Measurements from ENCODE around the gene NCOR2.

NCOR2 gene

GRCh38 chr12:124603100-124603541 is 35.7 kb upstream of the NCOR2 start:
- H4K20me1 ChIP-seq, result no peaks in the 10 kb centered on the region
- peaks cover 8% of the 10 kb centered on the region for H3K9me3 ChIP-seq
- H3K9ac ChIP-seq, result 0 out of 2 replicates have a peak overlapping the region, but pooled peaks have one; percentile 5
- H3K27me3 ChIP-seq, result no peaks in the 10 kb centered on the region
- H3K4me2 ChIP-seq, result peak overlapping the region; percentile 57
- no peak overlapping the region for H3K27ac ChIP-seq
- no peak overlapping the region for H3K4me3 ChIP-seq
- peaks cover 49% of the 10 kb centered on the region for H3K4me1 ChIP-seq
- H3K36me3 ChIP-seq, result no peaks in the 10 kb centered on the region
- no peak for TF ChIP-seq Cebpa-rat (IDR thresholded peaks at IDR 0.05)

GRCh38 chr12:124601706-124602105 is 34.3 kb upstream of the NCOR2 start:
- Histone ChIP-seq H3K27ac (no peak overlapping the region), H3K9me3 (peaks cover 8% of the 10 kb centered on the region), H4K20me1 (no peaks in the 10 kb centered on the region), H3K4me3 (no peak overlapping the region), H3K4me2 (no peak overlapping the region), H3K4me1 (peaks cover 40% of the 10 kb centered on the region), H3K27me3 (no peaks in the 10 kb centered on the region), H3K36me3 (no peaks in the 10 kb centered on the region), H3K9ac (no peak overlapping the region)
- TF ChIP-seq Cebpa-rat (IDR thresholded peaks at IDR 0.05), result no peak

GRCh38 chr12:124599074-124599999 is 31.9 kb upstream of the NCOR2 start:
- peaks cover 26% of the 10 kb centered on the region for H3K4me1 ChIP-seq
- H4K20me1 ChIP-seq, result no peaks in the 10 kb centered on the region
- H3K4me2 ChIP-seq, result no peak overlapping the region
- peaks cover 8% of the 10 kb centered on the region for H3K9me3 ChIP-seq
- no peaks in the 10 kb centered on the region for H3K36me3 ChIP-seq
- TF ChIP-seq Cebpa-rat (IDR thresholded peaks at IDR 0.05), result no peak
- H3K4me3 ChIP-seq, result no peak overlapping the region
- H3K27ac ChIP-seq, result no peak overlapping the region
- H3K9ac ChIP-seq, result no peak overlapping the region
- H3K27me3 ChIP-seq, result 0 out of 2 replicates have a peak, but pooled peaks cover under 1% of the 10 kb centered on the region

- H3K9me3 ChIP-seq, result peaks cover 8% of the 10 kb centered on the region
- no peak for TF ChIP-seq Cebpa-rat (IDR thresholded peaks at IDR 0.05)
- no peak overlapping the region for H3K4me2 ChIP-seq
Observed at GRCh38 chr12:124597041-124597440, 29.6 kb upstream of the NCOR2 start.

GRCh38 chr12:124595444-124595843 is 28.0 kb upstream of the NCOR2 start:
- H3K27ac ChIP-seq, result no peak overlapping the region
- no peak overlapping the region for H3K9ac ChIP-seq

More at GRCh38 chr12:124597041-124597440, 29.6 kb upstream of the NCOR2 start:
- Histone ChIP-seq H4K20me1 (no peaks in the 10 kb centered on the region), H3K4me3 (no peak overlapping the region), H3K9ac (no peak overlapping the region), H3K27me3 (peaks cover 20% of the 10 kb centered on the region; the same call in 1 of the 2 replicates), H3K36me3 (no peaks in the 10 kb centered on the region), H3K27ac (no peak overlapping the region), H3K4me1 (peaks cover 31% of the 10 kb centered on the region)

GRCh38 chr12:124594851-124595250 is 27.4 kb upstream of the NCOR2 start:
- Histone ChIP-seq H4K20me1 (no peaks in the 10 kb centered on the region), H3K9ac (no peak overlapping the region), H3K27ac (no peak overlapping the region), H3K4me3 (no peak overlapping the region), H3K4me2 (peak overlapping the region; percentile 83), H3K27me3 (peaks cover 20% of the 10 kb centered on the region; the same call in 1 of the 2 replicates), H3K36me3 (no peaks in the 10 kb centered on the region), H3K9me3 (peaks cover 17% of the 10 kb centered on the region), H3K4me1 (peaks cover 38% of the 10 kb centered on the region)
- TF ChIP-seq Cebpa-rat (IDR thresholded peaks at IDR 0.05), result no peak

More at GRCh38 chr12:124595444-124595843, 28.0 kb upstream of the NCOR2 start:
- H4K20me1 ChIP-seq, result no peaks in the 10 kb centered on the region
- H3K4me1 ChIP-seq, result peaks cover 35% of the 10 kb centered on the region
- H3K4me3 ChIP-seq, result no peak overlapping the region
- H3K36me3 ChIP-seq, result no peaks in the 10 kb centered on the region
- TF ChIP-seq Cebpa-rat (IDR thresholded peaks at IDR 0.05), result no peak
- no peak overlapping the region for H3K4me2 ChIP-seq
- H3K27me3 ChIP-seq, result peaks cover 20% of the 10 kb centered on the region; the same call in 1 of the 2 replicates
- H3K9me3 ChIP-seq, result peaks cover 14% of the 10 kb centered on the region

- Histone ChIP-seq H3K4me3 (no peak overlapping the region), H4K20me1 (no peaks in the 10 kb centered on the region), H3K9ac (no peak overlapping the region), H3K9me3 (peaks cover 11% of the 10 kb centered on the region), H3K27me3 (peaks cover 20% of the 10 kb centered on the region; the same call in 1 of the 2 replicates), H3K27ac (no peak overlapping the region), H3K4me1 (peaks cover 48% of the 10 kb centered on the region), H3K4me2 (peak overlapping the region; percentile 83), H3K36me3 (no peaks in the 10 kb centered on the region)
- TF ChIP-seq Cebpa-rat (IDR thresholded peaks at IDR 0.05), result no peak
Observed at GRCh38 chr12:124593851-124594401, 26.5 kb upstream of the NCOR2 start.

GRCh38 chr12:124593176-124593575 is 25.8 kb upstream of the NCOR2 start:
- no peaks in the 10 kb centered on the region for H4K20me1 ChIP-seq
- peaks cover 20% of the 10 kb centered on the region; the same call in 1 of the 2 replicates for H3K27me3 ChIP-seq
- H3K4me3 ChIP-seq, result no peak overlapping the region
- H3K4me1 ChIP-seq, result peaks cover 55% of the 10 kb centered on the region
- 0 out of 2 replicates have a peak overlapping the region, but pooled peaks have one; percentile 15 for H3K27ac ChIP-seq
- H3K9ac ChIP-seq, result no peak overlapping the region; the same call in 1 of the 2 replicates
- H3K9me3 ChIP-seq, result peaks cover 11% of the 10 kb centered on the region
- no peak for TF ChIP-seq Cebpa-rat (IDR thresholded peaks at IDR 0.05)
- no peaks in the 10 kb centered on the region for H3K36me3 ChIP-seq
- H3K4me2 ChIP-seq, result peak overlapping the region; percentile 83

GRCh38 chr12:124592481-124593160 is 25.2 kb upstream of the NCOR2 start:
- Histone ChIP-seq H3K4me3 (no peak overlapping the region), H3K27me3 (peaks cover 20% of the 10 kb centered on the region; the same call in 1 of the 2 replicates), H4K20me1 (no peaks in the 10 kb centered on the region), H3K27ac (0 out of 2 replicates have a peak overlapping the region, but pooled peaks have one; percentile 15), H3K9me3 (peaks cover 11% of the 10 kb centered on the region), H3K4me1 (peaks cover 61% of the 10 kb centered on the region), H3K36me3 (no peaks in the 10 kb centered on the region), H3K4me2 (peak overlapping the region; percentile 83), H3K9ac (no peak overlapping the region; the same call in 1 of the 2 replicates)
- TF ChIP-seq Cebpa-rat (IDR thresholded peaks at IDR 0.05), result no peak
